ENCODE measurements around the gene ZDHHC6.

- TF ChIP-seq POLR2AphosphoS5 (IDR thresholded peaks at IDR 0.05) (no peak), POLR2A (IDR thresholded peaks at IDR 0.05) (no peak), CTCF (IDR thresholded peaks at IDR 0.05) (no peak), EP300 (IDR thresholded peaks at IDR 0.05) (no peak)
Observed at GRCh38 chr10:112397592-112397991, 49.1 kb downstream of the ZDHHC6 start.
